H9 (cell line): ENCODE measurements around the gene PTCD2. TPM values are rescaled to one million over a fixed set of nuclear protein-coding genes. Genes with fewer than 3 reads are reported as not detected.

Source experiments
- DNase-seq: peaks from one replicate; pipeline ENCODE4 v3.0.0-alpha.2; 2017
- H2AFZ ChIP-seq: one replicate; pipeline ENCODE4 v1.6.1; 2013; ENCODE audit warnings: mild to moderate bottlenecking, low read length, control low read depth, moderate library complexity
- H2AK5ac ChIP-seq: 2 replicates; pipeline ENCODE4 v1.6.1; 2013; ENCODE audit warnings: low read length, control low read depth, mixed read lengths; ENCODE audit not compliant: insufficient read length
- H2BK120ac ChIP-seq: one replicate; pipeline ENCODE4 v1.6.1; 2013; ENCODE audit warnings: low read depth, mild to moderate bottlenecking, low read length, control low read depth, inconsistent platforms; ENCODE audit not compliant: poor library complexity, severe bottlenecking
- H2BK12ac ChIP-seq: 2 replicates; pipeline ENCODE4 v1.6.1; 2013; ENCODE audit warnings: low read length, control low read depth, mixed read lengths, low read depth; ENCODE audit not compliant: insufficient read length
- H2BK15ac ChIP-seq: 2 replicates; pipeline ENCODE4 v1.6.1; 2013; ENCODE audit warnings: low read depth, low read length, control low read depth
- H2BK20ac ChIP-seq: one replicate; pipeline ENCODE4 v1.6.1; 2013; ENCODE audit warnings: low read depth, mild to moderate bottlenecking, low read length, control low read depth, inconsistent platforms; ENCODE audit not compliant: poor library complexity, severe bottlenecking
- H2BK5ac ChIP-seq: 2 replicates; pipeline ENCODE4 v1.6.1; 2013; ENCODE audit warnings: low read length, control low read depth, mixed read lengths; ENCODE audit not compliant: insufficient read length
- H3K14ac ChIP-seq: 2 replicates; pipeline ENCODE4 v1.6.1; 2013; ENCODE audit warnings: low read length, control low read depth; ENCODE audit not compliant: insufficient read depth
- H3K18ac ChIP-seq: 2 replicates; pipeline ENCODE4 v1.6.1; 2013; ENCODE audit warnings: low read depth, mild to moderate bottlenecking, mixed read lengths, low read length, control low read depth; ENCODE audit not compliant: insufficient read length
- H3K23ac ChIP-seq: 2 replicates; pipeline ENCODE4 v1.6.1; 2013; ENCODE audit warnings: low read length, control low read depth, mixed read lengths, low read depth; ENCODE audit not compliant: insufficient read length
- H3K23me2 ChIP-seq: 2 replicates; pipeline ENCODE4 v1.6.1; 2013; ENCODE audit warnings: low read depth, mild to moderate bottlenecking, mixed read lengths, low read length, control low read depth; ENCODE audit not compliant: insufficient read length, poor library complexity, severe bottlenecking
- H3K27ac ChIP-seq: 2 replicates; pipeline ENCODE4 v1.5.1; 2013; ENCODE audit warnings: low read length, control low read depth, mixed read lengths, low read depth; ENCODE audit not compliant: insufficient read length
- H3K27me3 ChIP-seq: 2 replicates; pipeline ENCODE4 v1.6.1; 2013; ENCODE audit warnings: low read length, control low read depth, inconsistent platforms; ENCODE audit not compliant: insufficient read depth
- H3K4ac ChIP-seq: 2 replicates; pipeline ENCODE4 v1.6.1; 2013; ENCODE audit warnings: low read depth, mild to moderate bottlenecking, control low read depth, inconsistent platforms, low read length, moderate library complexity
- H3K4me1 ChIP-seq: 2 replicates; pipeline ENCODE4 v1.6.1; 2013; ENCODE audit warnings: low read length, control low read depth, inconsistent platforms; ENCODE audit not compliant: insufficient read depth
- H3K4me2 ChIP-seq: 2 replicates; pipeline ENCODE4 v1.6.1; 2013; ENCODE audit warnings: low read length, control low read depth, mixed read lengths; ENCODE audit not compliant: insufficient read length, insufficient read depth
- H3K56ac ChIP-seq: 2 replicates; pipeline ENCODE4 v1.6.1; 2013; ENCODE audit warnings: low read depth, mild to moderate bottlenecking, mixed read lengths, low read length, control low read depth; ENCODE audit not compliant: insufficient read length
- H3K79me1 ChIP-seq: 2 replicates; pipeline ENCODE4 v1.6.1; 2013; ENCODE audit warnings: low read depth, mild to moderate bottlenecking, moderate library complexity, low read length, control low read depth, inconsistent platforms; ENCODE audit not compliant: insufficient read depth, poor library complexity, severe bottlenecking
- H3K79me2 ChIP-seq: 2 replicates; pipeline ENCODE4 v1.6.1; 2013; ENCODE audit warnings: low read length, control low read depth, inconsistent platforms; ENCODE audit not compliant: insufficient read depth
- H3K9ac ChIP-seq: 2 replicates; pipeline ENCODE4 v1.6.1; 2013; ENCODE audit warnings: low read length, control low read depth, mixed read lengths; ENCODE audit not compliant: insufficient read length; ENCODE audit errors: extremely low read depth
- H3K9me3 ChIP-seq: one replicate; pipeline ENCODE4 v1.6.1; 2013; ENCODE audit warnings: low read depth, low read length, inconsistent platforms; ENCODE audit not compliant: control insufficient read depth
- H3T11ph ChIP-seq: one replicate; pipeline ENCODE4 v1.6.1; 2013; ENCODE audit warnings: mild to moderate bottlenecking, low read length, control low read depth, inconsistent platforms
- H4K20me1 ChIP-seq: one replicate; pipeline ENCODE4 v1.6.1; 2013; ENCODE audit not compliant: control insufficient read depth, insufficient read length, insufficient read depth
- H4K5ac ChIP-seq: 2 replicates; pipeline ENCODE4 v1.6.1; 2013; ENCODE audit warnings: low read depth, mild to moderate bottlenecking, mixed read lengths, low read length, control low read depth; ENCODE audit not compliant: insufficient read length
- H4K8ac ChIP-seq: replicated peaks from 2 replicates; pipeline ENCODE4 v1.6.1; 2013; ENCODE audit warnings: low read length, control low read depth, mixed read lengths, low read depth; ENCODE audit not compliant: insufficient read length
- H4K91ac ChIP-seq: 2 replicates; pipeline ENCODE4 v1.6.1; 2013; ENCODE audit warnings: low read depth, mild to moderate bottlenecking, moderate library complexity, mixed read lengths, low read length, control low read depth; ENCODE audit not compliant: insufficient read length
- H3K27ac Mint-ChIP-seq, 3 experiments: 2 replicates in 2 of 3; 3 replicates in 1 of 3; pipeline ENCODE4 v1.8.0; 2020 to 2021; ENCODE audit warnings: mixed read lengths in 3 of 3, mild to moderate bottlenecking in 1 of 3, moderate library complexity in 1 of 3
- H3K27me3 Mint-ChIP-seq: 2 replicates; pipeline ENCODE4 v1.8.0; 2021; ENCODE audit warnings: low read depth, mild to moderate bottlenecking, moderate library complexity, mixed read lengths
- H3K36me3 Mint-ChIP-seq, 3 experiments: 2 replicates in 2 of 3; 3 replicates in 1 of 3; pipeline ENCODE4 v1.8.0; 2020 to 2021; ENCODE audit warnings: low read depth in 3 of 3, mixed read lengths in 3 of 3; ENCODE audit not compliant: insufficient read depth in 1 of 3
- H3K4me1 Mint-ChIP-seq, 2 experiments: 2 replicates each; pipeline ENCODE4 v1.8.0; 2020; ENCODE audit warnings: mixed read lengths in 2 of 2
- H3K4me3 Mint-ChIP-seq, 2 experiments: 2 replicates in 1 of 2; 3 replicates in 1 of 2; pipeline ENCODE4 v1.8.0; 2020 to 2021; ENCODE audit warnings: mild to moderate bottlenecking in 2 of 2, mixed read lengths in 2 of 2, moderate library complexity in 1 of 2
- H3K9me3 Mint-ChIP-seq, 2 experiments: 2 replicates in 1 of 2; 3 replicates in 1 of 2; pipeline ENCODE4 v1.8.0; 2020; ENCODE audit warnings: mild to moderate bottlenecking in 2 of 2, mixed read lengths in 2 of 2, moderate library complexity in 1 of 2
- total RNA-seq: library from RNA; stranded (reverse); gene quantifications from 2 replicates; pipeline ENCODE4 v1.2.1, GENCODE V29; 2021
- TF ChIP-seq, protein P1 (sequence below): fragments of 200-600 bp; sonication (generic); conservative IDR thresholded peaks from 3 replicates; pipeline ENCODE4 v1.8.0; 2021; ENCODE audit warnings: antibody characterized with exemption, mild to moderate bottlenecking

Gene PTCD2
- total RNA-seq, 1 experiment from 2014 or later: 12.7 TPM

DNA sequence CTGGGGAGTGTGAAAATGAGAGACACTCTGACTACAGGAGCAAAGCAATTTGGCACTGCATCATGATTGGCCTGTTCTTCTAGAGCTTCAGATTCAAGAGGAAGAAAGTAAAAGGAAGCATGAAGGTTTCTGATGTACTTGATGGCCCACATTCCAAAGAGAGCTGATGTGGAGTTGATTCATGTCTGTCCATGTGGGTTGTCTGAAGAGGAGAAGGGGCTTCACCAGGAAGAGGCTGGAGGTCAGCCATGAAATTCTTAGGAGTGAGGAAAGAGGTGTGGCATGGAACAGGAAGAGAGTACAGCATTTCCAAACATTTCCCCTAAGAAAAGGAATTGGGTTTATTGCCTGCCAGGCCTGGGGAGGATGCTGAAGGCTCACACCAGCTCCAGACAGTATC lies 70.7 kb downstream of the PTCD2 start:
- H3K23ac ChIP-seq: no peak overlapping the region
- Mint-ChIP-seq H3K27ac (no peak overlapping the region), H3K27me3 (no peaks in the 10 kb centered on the region; the same call in 1 of the 2 replicates), H3K4me1 (peaks cover 0 to 2% of the 10 kb centered on the region in 2 experiments; a peak in 1 of 4 replicates), H3K4me3 (no peak overlapping the region), H3K36me3 (no peaks in the 10 kb centered on the region), H3K9me3 (no peaks in the 10 kb centered on the region)
- H3K4me2 ChIP-seq: no peak overlapping the region
- H3K27ac ChIP-seq: no peak overlapping the region
- no peak overlapping the region for H4K91ac ChIP-seq
- no peak overlapping the region for H2AK5ac ChIP-seq
- H4K20me1 ChIP-seq: no peaks in the 10 kb centered on the region
- no peak overlapping the region for H3K56ac ChIP-seq
- H3K4me1 ChIP-seq: no peaks in the 10 kb centered on the region
- no peak overlapping the region for H2BK20ac ChIP-seq
- no peak overlapping the region for H3K4ac ChIP-seq
- H2BK5ac ChIP-seq: no peak overlapping the region
- no peak overlapping the region for H3T11ph ChIP-seq
- no peak overlapping the region for H4K8ac ChIP-seq
- H2AFZ ChIP-seq: no peak overlapping the region
- no peak overlapping the region for H4K5ac ChIP-seq
- DNase-seq: no peak
- H3K18ac ChIP-seq: no peak overlapping the region
- H3K79me2 ChIP-seq: no peaks in the 10 kb centered on the region
- no peaks in the 10 kb centered on the region for H3K23me2 ChIP-seq
- H3K27me3 ChIP-seq: no peaks in the 10 kb centered on the region
- no peaks in the 10 kb centered on the region for H3K79me1 ChIP-seq
- TF ChIP-seq, protein P1, sequence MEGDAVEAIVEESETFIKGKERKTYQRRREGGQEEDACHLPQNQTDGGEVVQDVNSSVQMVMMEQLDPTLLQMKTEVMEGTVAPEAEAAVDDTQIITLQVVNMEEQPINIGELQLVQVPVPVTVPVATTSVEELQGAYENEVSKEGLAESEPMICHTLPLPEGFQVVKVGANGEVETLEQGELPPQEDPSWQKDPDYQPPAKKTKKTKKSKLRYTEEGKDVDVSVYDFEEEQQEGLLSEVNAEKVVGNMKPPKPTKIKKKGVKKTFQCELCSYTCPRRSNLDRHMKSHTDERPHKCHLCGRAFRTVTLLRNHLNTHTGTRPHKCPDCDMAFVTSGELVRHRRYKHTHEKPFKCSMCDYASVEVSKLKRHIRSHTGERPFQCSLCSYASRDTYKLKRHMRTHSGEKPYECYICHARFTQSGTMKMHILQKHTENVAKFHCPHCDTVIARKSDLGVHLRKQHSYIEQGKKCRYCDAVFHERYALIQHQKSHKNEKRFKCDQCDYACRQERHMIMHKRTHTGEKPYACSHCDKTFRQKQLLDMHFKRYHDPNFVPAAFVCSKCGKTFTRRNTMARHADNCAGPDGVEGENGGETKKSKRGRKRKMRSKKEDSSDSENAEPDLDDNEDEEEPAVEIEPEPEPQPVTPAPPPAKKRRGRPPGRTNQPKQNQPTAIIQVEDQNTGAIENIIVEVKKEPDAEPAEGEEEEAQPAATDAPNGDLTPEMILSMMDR: no peak
- H3K9ac ChIP-seq: no peak overlapping the region
- no peak overlapping the region for H2BK120ac ChIP-seq
- H2BK12ac ChIP-seq: no peak overlapping the region
- H3K9me3 ChIP-seq: no peaks in the 10 kb centered on the region
- H3K14ac ChIP-seq: no peak overlapping the region
- no peak overlapping the region for H2BK15ac ChIP-seq
